GM23248 (cell line): ENCODE measurements around the gene CDH13.

Experiments
- EZH2 ChIP-seq: fragments of 200-600 bp; sonication (generic); IDR thresholded peaks from 2 replicates; pipeline ENCODE4 v1.6.1; 2018; ENCODE audit warnings: antibody characterized with exemption, mild to moderate bottlenecking; ENCODE audit not compliant: insufficient read depth, poor library complexity, severe bottlenecking
- EZH2phosphoT487 ChIP-seq: fragments of 200-600 bp; sonication (generic); IDR thresholded peaks from 2 replicates; pipeline ENCODE4 v1.6.1; 2018; ENCODE audit warnings: antibody characterized with exemption, moderate library complexity, mild to moderate bottlenecking, low read depth; ENCODE audit not compliant: insufficient read depth

DNA sequence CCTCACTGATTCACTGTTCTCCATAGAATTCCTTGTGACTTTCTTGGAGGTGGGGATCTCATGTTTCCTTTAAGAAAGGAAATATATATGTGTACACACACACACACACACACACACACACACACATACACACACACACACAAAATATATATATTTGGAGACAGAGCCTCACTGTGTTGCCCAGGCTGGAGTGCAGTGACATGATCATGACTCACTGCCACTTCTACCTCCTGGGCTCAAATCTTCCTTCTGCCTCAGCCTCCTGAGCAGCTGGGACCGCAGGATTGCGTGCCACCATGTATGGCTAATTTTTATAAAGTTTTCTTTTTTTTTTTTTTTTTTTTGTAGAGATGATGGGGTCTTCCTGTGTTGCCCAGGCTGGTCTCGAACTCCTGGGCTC lies 45.9 kb downstream of the CDH13 start:
- TF ChIP-seq EZH2 = no peak
- no peak for TF ChIP-seq EZH2phosphoT487
